Measurements from ENCODE around the gene CCDC86. TPM values are rescaled to one million over a fixed set of nuclear protein-coding genes. Genes with fewer than 3 reads are reported as not detected.

Gene CCDC86
- total and polyA plus RNA-seq, 10 of the 15 experiments (the other 5 are each of a cell fraction or from before 2014, with no cell fraction given), result 2.0 to 87.2 (median 38.7) TPM

DNA sequence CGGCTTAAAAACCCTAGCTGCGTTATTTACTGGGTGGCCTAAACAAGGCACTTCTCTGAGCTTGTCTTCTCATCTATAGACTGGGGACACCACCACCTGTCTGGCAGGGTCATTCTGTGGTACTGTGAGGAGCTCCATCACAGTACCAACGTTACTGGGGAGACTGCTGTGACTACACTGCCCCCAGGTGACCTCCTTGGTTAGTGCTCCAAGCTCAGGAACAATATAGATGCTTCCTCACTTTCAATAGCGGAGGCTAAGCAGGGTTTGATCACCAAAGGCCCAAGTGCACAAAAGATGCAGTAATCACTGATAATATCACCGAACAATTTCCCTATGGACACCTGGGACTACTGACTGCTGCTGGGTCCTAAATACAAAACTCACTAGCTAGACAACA is 45.6 kb downstream of the CCDC86 start:
- ChIA-PET POLR2A (no interaction called here), CTCF (interaction anchor here (0.7 to 7.1 kb wide), 26 partner anchors 9 to 300 kb away, joined by 3 to 108 read pairs (median 4); partner anchors contain the start of gene MS4A10), SMC1A (ENCODE audit: uncharacterized antibody, unreplicated experiment) (interaction anchor here (0.9 to 3.6 kb wide), 11 partner anchors 11 to 186 kb away, joined by 3 to 50 read pairs (median 4); no protein-coding TSS in a partner anchor), RAD21 (ENCODE audit: unreplicated experiment) (interaction anchor here (0.7 to 2.6 kb wide), 14 partner anchors 12 to 366 kb away, joined by 3 to 46 read pairs (median 4); no protein-coding TSS in a partner anchor)
- H3K79me2 ChIP-seq (ENCODE audit: control insufficient read depth, insufficient read depth, low read length), result no peaks in the 10 kb centered on the region
- DNase-seq (ENCODE audit: low read depth, low spot score), result no peak
- no peaks in the 10 kb centered on the region for H3K9me3 ChIP-seq (replicated peaks; ENCODE audit: control insufficient read depth, insufficient read depth, low read length)
- no TSS peak for BruUV-seq (replicated peaks)
- 69% methylated on average over 5 of the region's 5 CpGs for WGBS (ENCODE audit: insufficient coverage, insufficient replicate concordance, low lambda C conversion rate, missing lambda C conversion rate)
- peak; percentile 27 for FAIRE-seq
- ATAC-seq, result peak; percentile 93
- no peak overlapping the region for H3K4me3 ChIP-seq
- no peaks in the 10 kb centered on the region for H3K27me3 ChIP-seq (replicated peaks in 1 of 2; ENCODE audit: control insufficient read depth in 2 of 2, insufficient read depth in 2 of 2, low read length in 1 of 2)
- H2AFZ ChIP-seq (ENCODE audit: control insufficient read depth, low read depth, low read length), result no peak overlapping the region
- H3K27ac ChIP-seq (ENCODE audit: control insufficient read depth, insufficient read depth), result no peak overlapping the region
- in situ Hi-C loops (cut with MboI) (no loop called here), intact Hi-C loops (cut with micrococcal nuclease; ENCODE audit: unreplicated experiment) (loop anchor here (1.0 kb wide), 1 partner anchor 56 kb away; no protein-coding TSS in a partner anchor)
- no peaks in the 10 kb centered on the region for H3K4me1 ChIP-seq (ENCODE audit: control insufficient read depth, insufficient read depth, low read length)
- no peak for TF ChIP-seq TCF12 (IDR thresholded peaks at IDR 0.05; ENCODE audit: low read depth, low read length)
- TF ChIP-seq SMC3 (IDR thresholded peaks at IDR 0.05; ENCODE audit: borderline replicate concordance, low read length), result peak; percentile 65; the same call in 1 of the 2 replicates
- TF ChIP-seq, protein P1, sequence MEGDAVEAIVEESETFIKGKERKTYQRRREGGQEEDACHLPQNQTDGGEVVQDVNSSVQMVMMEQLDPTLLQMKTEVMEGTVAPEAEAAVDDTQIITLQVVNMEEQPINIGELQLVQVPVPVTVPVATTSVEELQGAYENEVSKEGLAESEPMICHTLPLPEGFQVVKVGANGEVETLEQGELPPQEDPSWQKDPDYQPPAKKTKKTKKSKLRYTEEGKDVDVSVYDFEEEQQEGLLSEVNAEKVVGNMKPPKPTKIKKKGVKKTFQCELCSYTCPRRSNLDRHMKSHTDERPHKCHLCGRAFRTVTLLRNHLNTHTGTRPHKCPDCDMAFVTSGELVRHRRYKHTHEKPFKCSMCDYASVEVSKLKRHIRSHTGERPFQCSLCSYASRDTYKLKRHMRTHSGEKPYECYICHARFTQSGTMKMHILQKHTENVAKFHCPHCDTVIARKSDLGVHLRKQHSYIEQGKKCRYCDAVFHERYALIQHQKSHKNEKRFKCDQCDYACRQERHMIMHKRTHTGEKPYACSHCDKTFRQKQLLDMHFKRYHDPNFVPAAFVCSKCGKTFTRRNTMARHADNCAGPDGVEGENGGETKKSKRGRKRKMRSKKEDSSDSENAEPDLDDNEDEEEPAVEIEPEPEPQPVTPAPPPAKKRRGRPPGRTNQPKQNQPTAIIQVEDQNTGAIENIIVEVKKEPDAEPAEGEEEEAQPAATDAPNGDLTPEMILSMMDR (IDR thresholded peaks at IDR 0.05 in 2 of 3, conservative IDR thresholded peaks at IDR 0.05 in 1 of 3; ENCODE audit: control insufficient read depth in 2 of 3, extremely low read depth in 1 of 3, insufficient read depth in 1 of 3, low read depth in 3 of 3, low read length in 3 of 3), result peak; percentile 47 to 61 (median 58); a peak in 5 of 6 replicates
- TF ChIP-seq, protein P2, sequence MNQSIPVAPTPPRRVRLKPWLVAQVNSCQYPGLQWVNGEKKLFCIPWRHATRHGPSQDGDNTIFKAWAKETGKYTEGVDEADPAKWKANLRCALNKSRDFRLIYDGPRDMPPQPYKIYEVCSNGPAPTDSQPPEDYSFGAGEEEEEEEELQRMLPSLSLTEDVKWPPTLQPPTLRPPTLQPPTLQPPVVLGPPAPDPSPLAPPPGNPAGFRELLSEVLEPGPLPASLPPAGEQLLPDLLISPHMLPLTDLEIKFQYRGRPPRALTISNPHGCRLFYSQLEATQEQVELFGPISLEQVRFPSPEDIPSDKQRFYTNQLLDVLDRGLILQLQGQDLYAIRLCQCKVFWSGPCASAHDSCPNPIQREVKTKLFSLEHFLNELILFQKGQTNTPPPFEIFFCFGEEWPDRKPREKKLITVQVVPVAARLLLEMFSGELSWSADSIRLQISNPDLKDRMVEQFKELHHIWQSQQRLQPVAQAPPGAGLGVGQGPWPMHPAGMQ (IDR thresholded peaks at IDR 0.05; ENCODE audit: borderline replicate concordance), result no peak
- no peak for TF ChIP-seq CREM (IDR thresholded peaks at IDR 0.05; ENCODE audit: low read depth)
- TF ChIP-seq TCF7 (IDR thresholded peaks at IDR 0.05; ENCODE audit: borderline replicate concordance), result no peak
- TF ChIP-seq SIX5 (IDR thresholded peaks at IDR 0.05; ENCODE audit: low read depth, low read length, severe bottlenecking), result no peak
- peak; percentile 73 for TF ChIP-seq RAD21 (IDR thresholded peaks at IDR 0.05; ENCODE audit: insufficient read depth, low read depth, low read length)
- TF ChIP-seq SMAD5 (IDR thresholded peaks at IDR 0.05; ENCODE audit: low read depth), result no peak
- no peak for TF ChIP-seq EP300 (IDR thresholded peaks at IDR 0.05; ENCODE audit: borderline replicate concordance in 1 of 2, control insufficient read depth in 1 of 2, low read depth in 2 of 2, low read length in 2 of 2)
- no peak for TF ChIP-seq NR2C1 (IDR thresholded peaks at IDR 0.05)
- H3K9ac ChIP-seq (ENCODE audit: control insufficient read depth, insufficient read depth, low read length), result no peak overlapping the region
- no peak overlapping the region for H3K4me2 ChIP-seq (ENCODE audit: control insufficient read depth, insufficient read depth)
- H4K20me1 ChIP-seq (ENCODE audit: control insufficient read depth, insufficient read depth), result no peaks in the 10 kb centered on the region
- H3K36me3 ChIP-seq (ENCODE audit: control insufficient read depth in 2 of 2, insufficient read depth in 2 of 2, low read length in 1 of 2), result peaks cover 7 to 20% of the 10 kb centered on the region in 2 experiments

Data from GM12878 (cell line).